GM20000 (cell line): ENCODE data around the gene PHTF1.

Source experiments
- DNase-seq: peaks from one replicate; pipeline ENCODE4 v3.0.0; 2012; ENCODE audit warnings: low spot score
- CTCF ChIP-seq: IDR thresholded peaks from 2 replicates; pipeline ENCODE4 v1.5.1; 2012; ENCODE audit warnings: mild to moderate bottlenecking, control low read depth; ENCODE audit errors: extremely low read depth, missing control alignments

Gene PHTF1

GRCh38 chr1:113714606-113715269 is 44.5 kb downstream of the PHTF1 start:
- no peak for TF ChIP-seq CTCF
- no peak for DNase-seq

GRCh38 chr1:113701429-113701828 is 57.9 kb downstream of the PHTF1 start:
- TF ChIP-seq CTCF, result no peak
- no peak for DNase-seq

GRCh38 chr1:113694910-113695309 is 64.4 kb downstream of the PHTF1 start:
- TF ChIP-seq CTCF, result no peak
- DNase-seq, result no peak

GRCh38 chr1:113692824-113693431 is 66.4 kb downstream of the PHTF1 start:
- TF ChIP-seq CTCF, result no peak
- DNase-seq, result no peak

GRCh38 chr1:113692342-113692741 is 66.9 kb downstream of the PHTF1 start:
- TF ChIP-seq CTCF, result no peak
- DNase-seq, result no peak

- no peak for TF ChIP-seq CTCF
- no peak for DNase-seq
Observed at GRCh38 chr1:113691184-113691583, 68.1 kb downstream of the PHTF1 start.

- DNase-seq, result no peak
Observed at GRCh38 chr1:113686891-113687618, 72.2 kb downstream of the PHTF1 start.

More at GRCh38 chr1:113686891-113687618, 72.2 kb downstream of the PHTF1 start:
- TF ChIP-seq CTCF, result no peak
